Caco-2 (cell line): ENCODE data around the gene TDRD12. TPM values are rescaled to one million over a fixed set of nuclear protein-coding genes. Genes with fewer than 3 reads are reported as not detected.

Experiments used
- BruUV-seq: library from RNA; stranded (reverse); fragments of 400-500 nt; replicated peaks from 2 replicates; lab custom pipeline; 2021; lab: Mats Ljungman, UMichigan
- CTCF ChIA-PET: fragments of 300-600 bp; sonication (Branson Sonifier 250); formaldehyde crosslinking; loops from one replicate; lab custom pipeline; 2022; ENCODE audit warnings: antibody characterized with exemption; lab: Charles Lee
- POLR2A ChIA-PET: fragments of 300-600 bp; sonication (Branson Sonifier 250); formaldehyde crosslinking; loops from one replicate; lab custom pipeline; 2022; ENCODE audit warnings: antibody characterized with exemption; lab: Charles Lee
- DNase-seq, 2 experiments: peaks; one replicate each; pipeline versions ENCODE4 v3.0.0 to v3.0.0-alpha.2; 2020 to 2022
- H3K27me3 ChIP-seq: replicated peaks from 2 replicates; pipeline ENCODE4 v1.6.0; 2011; ENCODE audit warnings: low read length; ENCODE audit not compliant: control insufficient read depth, insufficient read depth
- H3K36me3 ChIP-seq: 2 replicates; pipeline ENCODE4 v1.5.1; 2011; ENCODE audit warnings: low read length; ENCODE audit not compliant: control insufficient read depth, insufficient read depth
- H3K4me1 ChIP-seq: fragments of 250-450 bp; sonication (Bioruptor Pico); 2 replicates; pipeline ENCODE4 v1.5.1; 2020; ENCODE audit warnings: mild to moderate bottlenecking
- H3K4me3 ChIP-seq: 2 replicates; pipeline ENCODE4 v1.5.1; 2011; ENCODE audit warnings: low read depth, mild to moderate bottlenecking, control low read depth, low read length
- H3K9me3 ChIP-seq: fragments of 250-450 bp; sonication (Bioruptor Pico); 2 replicates; pipeline ENCODE4 v1.5.1; 2020; ENCODE audit warnings: mild to moderate bottlenecking, moderate library complexity
- H3K27ac Mint-ChIP-seq: one replicate; pipeline ENCODE4 v1.8.0; 2022; ENCODE audit warnings: mixed read lengths; ENCODE audit not compliant: unreplicated experiment
- H3K27me3 Mint-ChIP-seq: one replicate; pipeline ENCODE4 v1.8.0; 2022; ENCODE audit warnings: mixed read lengths; ENCODE audit not compliant: insufficient read depth, unreplicated experiment
- H3K36me3 Mint-ChIP-seq: one replicate; pipeline ENCODE4 v1.8.0; 2022; ENCODE audit warnings: mild to moderate bottlenecking, mixed read lengths; ENCODE audit not compliant: insufficient read depth, unreplicated experiment
- H3K4me1 Mint-ChIP-seq: one replicate; pipeline ENCODE4 v1.8.0; 2022; ENCODE audit warnings: low read depth, mixed read lengths; ENCODE audit not compliant: unreplicated experiment
- H3K4me3 Mint-ChIP-seq: one replicate; pipeline ENCODE4 v1.8.0; 2022; ENCODE audit warnings: mild to moderate bottlenecking, moderate library complexity, mixed read lengths; ENCODE audit not compliant: unreplicated experiment
- H3K9me3 Mint-ChIP-seq: one replicate; pipeline ENCODE4 v1.8.0; 2022; ENCODE audit warnings: mixed read lengths; ENCODE audit not compliant: unreplicated experiment
- CTCF ChIP-seq, 2 experiments: fragments of 200-600 bp in 1 of 2; IDR thresholded peaks; 1 replicate in 1 of 2; 2 replicates in 1 of 2; pipeline versions ENCODE4 v1.5.1 to v1.8.0; 2011 to 2022; ENCODE audit warnings: antibody characterized with exemption in 1 of 2, control low read depth in 1 of 2, inconsistent platforms in 1 of 2, low read depth in 1 of 2, low read length in 1 of 2, mild to moderate bottlenecking in 1 of 2, moderate library complexity in 1 of 2; ENCODE audit not compliant: insufficient read depth in 1 of 2, severe bottlenecking in 1 of 2, unreplicated experiment in 1 of 2
- intact Hi-C: fragments of 100-400 bp; cut with micrococcal nuclease; formaldehyde crosslinking; loops from one replicate; pipeline ENCODE4 v1.10.0; 2022; ENCODE audit not compliant: unreplicated experiment
- total RNA-seq: library from RNA; stranded (reverse); gene quantifications from 2 replicates; pipeline ENCODE4 v1.2.3, GENCODE V29; 2022

The TDRD12 gene
- total RNA-seq, 1 experiment from 2014 or later = 0.11 TPM

GRCh38 chr19:32869369-32869965, 149.9 kb downstream of the TDRD12 start, which contains the start of gene SLC7A9:
Gene SLC7A9 (minus strand): TSS chr19:32869767. CDS start chr19:32868534, 1,233 bp downstream.
- CTCF ChIA-PET = no interaction called here
- Mint-ChIP-seq H3K9me3 (no peaks in the 10 kb centered on the region), H3K27me3 (no peaks in the 10 kb centered on the region), H3K27ac (peak within 1 kb of the TSS; percentile 79), H3K4me1 (peaks cover 11% of the 10 kb centered on the region), H3K4me3 (peak within 1 kb of the TSS; percentile 53), H3K36me3 (no peaks in the 10 kb centered on the region)
- Histone ChIP-seq H3K36me3 (no peaks in the 10 kb centered on the region), H3K9me3 (no peaks in the 10 kb centered on the region), H3K4me3 (no peak within 1 kb of the TSS), H3K27me3 (no peaks in the 10 kb centered on the region), H3K4me1 (peaks cover 20% of the 10 kb centered on the region)
- TF ChIP-seq CTCF (IDR thresholded peaks at IDR 0.05; ENCODE audit: insufficient read depth in 1 of 2, low read depth in 1 of 2, low read length in 1 of 2, severe bottlenecking in 1 of 2, unreplicated experiment in 1 of 2) = no peak
- TSS peak; percentile 41 for BruUV-seq
- POLR2A ChIA-PET = interaction anchor here (0.6 kb wide), 2 partner anchors 49 to 134 kb away, joined by 3 to 6 read pairs; no protein-coding TSS in a partner anchor
- peak; percentile 32 to 66 for DNase-seq
- intact Hi-C loops = no loop called here

- Histone ChIP-seq H3K4me3 (no peak overlapping the region), H3K27me3 (no peaks in the 10 kb centered on the region), H3K4me1 (peaks cover 20% of the 10 kb centered on the region), H3K36me3 (no peaks in the 10 kb centered on the region), H3K9me3 (no peaks in the 10 kb centered on the region)
- H3K4me1 Mint-ChIP-seq = peaks cover 11% of the 10 kb centered on the region
- H3K27ac Mint-ChIP-seq = peak overlapping the region; percentile 79
- no peaks in the 10 kb centered on the region for H3K27me3 Mint-ChIP-seq
- intact Hi-C loops = no loop called here
- no peaks in the 10 kb centered on the region for H3K36me3 Mint-ChIP-seq
- CTCF ChIA-PET = no interaction called here
- POLR2A ChIA-PET = interaction anchor here (0.6 kb wide), 2 partner anchors 50 to 134 kb away, joined by 3 to 6 read pairs; no protein-coding TSS in a partner anchor
- no TSS peak for BruUV-seq
- H3K9me3 Mint-ChIP-seq = no peaks in the 10 kb centered on the region
- H3K4me3 Mint-ChIP-seq = peak overlapping the region; percentile 53
- peak; percentile 41 to 82 for DNase-seq
- TF ChIP-seq CTCF (IDR thresholded peaks at IDR 0.05; ENCODE audit: insufficient read depth in 1 of 2, low read depth in 1 of 2, low read length in 1 of 2, severe bottlenecking in 1 of 2, unreplicated experiment in 1 of 2) = no peak
Measured at GRCh38 chr19:32869966-32870573, 150.5 kb downstream of the TDRD12 start.

- Histone ChIP-seq H3K27me3 (no peaks in the 10 kb centered on the region), H3K4me3 (no peak overlapping the region), H3K4me1 (peaks cover 20% of the 10 kb centered on the region), H3K9me3 (no peaks in the 10 kb centered on the region), H3K36me3 (no peaks in the 10 kb centered on the region)
- peaks cover 11% of the 10 kb centered on the region for H3K4me1 Mint-ChIP-seq
- ChIA-PET CTCF (no interaction called here), POLR2A (no interaction called here)
- no peaks in the 10 kb centered on the region for H3K27me3 Mint-ChIP-seq
- BruUV-seq = no TSS peak
- no peaks in the 10 kb centered on the region for H3K9me3 Mint-ChIP-seq
- no peak for TF ChIP-seq CTCF (IDR thresholded peaks at IDR 0.05; ENCODE audit: insufficient read depth in 1 of 2, low read depth in 1 of 2, low read length in 1 of 2, severe bottlenecking in 1 of 2, unreplicated experiment in 1 of 2)
- DNase-seq = no peak
- no peak overlapping the region for H3K27ac Mint-ChIP-seq
- intact Hi-C loops = no loop called here
- no peaks in the 10 kb centered on the region for H3K36me3 Mint-ChIP-seq
- no peak overlapping the region for H3K4me3 Mint-ChIP-seq
Measured at GRCh38 chr19:32870981-32871451, 151.4 kb downstream of the TDRD12 start.
